Renal pelvis (tissue), 4 donors: ENCODE measurements around the gene PCSK4. TPM values are rescaled to one million over a fixed set of nuclear protein-coding genes. Genes with fewer than 3 reads are reported as not detected.
"Not testable (repeated sequence)": the region's sequence is repeated elsewhere in the genome, so short reads cannot be mapped to it uniquely, and the experiment has no call there.

Source experiments
- DNase-seq: peaks from one replicate; pipeline ENCODE4 v3.0.0-alpha.2; 2013
- polyA plus RNA-seq, 3 donors: library from polyadenylated mRNA; unstranded; fragments of 120-200 nt; gene quantifications; one replicate each; pipeline ENCODE4 v1.2.1, GENCODE V29; 2013; ENCODE audit not compliant: insufficient read length in 3 of 3

PCSK4 gene
- polyA plus RNA-seq, 3 donors = 8.2 to 9.8 (median 8.6) TPM

- no peak for DNase-seq
These were observed 17.1 kb upstream of the PCSK4 start for GRCh38 chr19:1507192-1507660.

- DNase-seq = no peak
These were observed 16.1 kb upstream of the PCSK4 start for GRCh38 chr19:1505991-1506881.

- DNase-seq = no peak
These were observed 14.9 kb upstream of the PCSK4 start for GRCh38 chr19:1505012-1505411.

- DNase-seq = no peak
These were observed 14.0 kb upstream of the PCSK4 start for GRCh38 chr19:1503925-1504773.

GRCh38 chr19:1503089-1503924, 13.2 kb upstream of the PCSK4 start:
- no peak for DNase-seq

- no peak for DNase-seq
These were observed 12.4 kb upstream of the PCSK4 start for GRCh38 chr19:1502433-1503088.

GRCh38 chr19:1501200-1501595, 11.0 kb upstream of the PCSK4 start:
- no peak for DNase-seq

- DNase-seq = not testable (repeated sequence)
These were observed 9.1 kb upstream of the PCSK4 start for GRCh38 chr19:1499231-1499630.

- DNase-seq = no peak
These were observed 7.6 kb upstream of the PCSK4 start for GRCh38 chr19:1497578-1498235.

- DNase-seq = no peak
These were observed 6.8 kb upstream of the PCSK4 start for GRCh38 chr19:1496714-1497577.

GRCh38 chr19:1495799-1496713, 5.9 kb upstream of the PCSK4 start:
- no peak for DNase-seq

GRCh38 chr19:1495051-1495798, 5.1 kb upstream of the PCSK4 start:
- no peak for DNase-seq

GRCh38 chr19:1494115-1494815, 4.1 kb upstream of the PCSK4 start:
- DNase-seq = no peak

GRCh38 chr19:1492474-1493006, 2.4 kb upstream of the PCSK4 start:
- no peak for DNase-seq

- no peak for DNase-seq
These were observed 1.7 kb upstream of the PCSK4 start for GRCh38 chr19:1491849-1492170.

- DNase-seq = no peak
These were observed 1.1 kb upstream of the PCSK4 start, which contains the start of gene REEP6 for GRCh38 chr19:1491114-1491848. REEP6 (plus strand) TSS chr19:1491181; CDS start chr19:1491270, 89 bp downstream.
